Skin epidermis (tissue), 12 donors: ENCODE data around the gene ZBTB20.
"Not testable (repeated sequence)": the region's sequence is repeated elsewhere in the genome, so short reads cannot be mapped to it uniquely, and the experiment has no call there.

Source experiments
- H3K27ac ChIP-seq, 21 experiments: fragments of 200-600 bp; sonication (generic) in 11 of 21; one replicate each; pipeline ENCODE4 v1.5.0; 2020; ENCODE audit warnings: mild to moderate bottlenecking in 3 of 21, inconsistent platforms in 2 of 21, moderate library complexity in 2 of 21
- H3K4me3 ChIP-seq, 7 experiments: fragments of 200-600 bp; sonication (generic) in 2 of 7; one replicate each; pipeline ENCODE4 v1.5.0; 2020; ENCODE audit warnings: inconsistent platforms in 2 of 7, mild to moderate bottlenecking in 2 of 7, moderate library complexity in 1 of 7

Gene ZBTB20

DNA sequence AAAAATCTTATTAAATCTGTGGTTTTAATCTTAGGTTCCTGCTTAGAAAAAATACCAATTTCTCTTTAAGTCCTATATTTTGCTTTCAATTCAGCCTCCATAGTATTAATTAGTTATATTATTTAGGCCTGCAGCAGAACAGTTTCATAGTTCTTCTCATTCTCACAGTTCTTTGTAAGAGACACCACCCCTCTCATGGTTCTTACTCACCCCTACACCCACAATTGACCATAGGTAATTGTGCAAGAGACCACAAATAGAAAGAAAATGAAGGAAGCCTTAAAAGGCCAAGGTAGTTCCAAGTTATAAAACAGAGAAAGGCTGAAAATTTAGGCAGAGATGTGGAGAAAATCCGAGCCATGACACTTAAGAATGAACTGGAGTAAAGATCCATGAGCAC is 438.0 kb downstream of the ZBTB20 start:
- no peak overlapping the region for H3K27ac ChIP-seq
- no peak overlapping the region for H3K4me3 ChIP-seq

DNA sequence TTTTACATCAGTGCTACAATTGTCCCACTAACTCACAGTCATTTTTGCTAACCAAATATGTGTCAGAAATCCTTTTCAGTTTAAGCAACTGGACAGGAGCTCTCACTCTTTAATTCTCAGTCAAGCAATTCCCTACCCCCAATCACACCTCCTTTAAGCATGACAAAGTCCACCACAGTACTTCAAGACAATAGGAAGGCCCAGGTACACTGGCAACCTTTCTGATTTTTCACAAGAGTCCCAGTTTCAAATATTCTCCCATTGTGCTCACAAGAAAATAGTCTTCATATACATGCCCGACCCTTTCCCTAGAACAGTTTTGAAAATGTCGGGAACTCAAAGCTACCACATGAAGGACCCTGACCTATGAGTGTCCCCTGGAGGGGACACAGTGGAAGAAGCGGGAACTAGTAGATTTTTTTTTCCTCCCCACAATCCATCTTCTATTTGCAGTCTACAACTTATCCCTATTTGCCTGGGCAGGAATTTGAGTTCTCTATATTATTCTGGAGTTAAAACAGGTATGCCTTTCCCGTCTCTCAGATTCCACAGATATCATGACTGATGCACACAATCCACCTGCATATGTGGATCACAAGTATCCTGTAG is 439.7 kb downstream of the ZBTB20 start:
- H3K4me3 ChIP-seq, result no peak overlapping the region
- H3K27ac ChIP-seq, result no peak overlapping the region

DNA sequence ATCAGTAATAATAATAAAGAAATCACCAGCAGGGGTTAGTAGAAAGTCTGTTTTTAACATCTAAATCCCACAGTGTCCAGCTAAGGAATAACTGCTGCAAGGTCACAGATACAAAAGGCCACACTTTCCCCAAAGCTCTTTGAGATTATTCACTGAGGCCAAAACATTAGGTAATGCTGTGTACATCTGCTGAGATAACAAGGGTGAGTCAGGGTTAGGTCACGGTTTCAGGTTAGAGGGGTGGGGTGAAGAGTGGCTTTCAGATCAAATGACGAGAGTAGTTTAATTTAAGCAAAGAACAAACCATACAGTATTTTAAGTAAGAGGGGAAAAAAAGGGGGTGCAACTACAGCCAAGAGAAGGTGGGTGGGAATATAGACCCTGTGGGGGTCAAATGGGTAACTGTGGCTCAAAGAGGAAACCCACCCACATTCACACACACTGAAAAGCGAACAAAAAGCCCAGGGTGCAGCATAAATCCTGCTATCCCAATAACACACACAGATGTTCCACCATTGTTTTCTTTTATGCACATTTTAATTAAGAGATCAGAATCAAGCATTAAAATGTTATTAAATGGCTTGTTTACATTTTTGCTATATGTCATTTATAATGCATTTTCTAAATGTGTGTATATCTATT is 440.4 kb downstream of the ZBTB20 start:
- Histone ChIP-seq H3K27ac (no peak overlapping the region), H3K4me3 (no peak overlapping the region)

DNA sequence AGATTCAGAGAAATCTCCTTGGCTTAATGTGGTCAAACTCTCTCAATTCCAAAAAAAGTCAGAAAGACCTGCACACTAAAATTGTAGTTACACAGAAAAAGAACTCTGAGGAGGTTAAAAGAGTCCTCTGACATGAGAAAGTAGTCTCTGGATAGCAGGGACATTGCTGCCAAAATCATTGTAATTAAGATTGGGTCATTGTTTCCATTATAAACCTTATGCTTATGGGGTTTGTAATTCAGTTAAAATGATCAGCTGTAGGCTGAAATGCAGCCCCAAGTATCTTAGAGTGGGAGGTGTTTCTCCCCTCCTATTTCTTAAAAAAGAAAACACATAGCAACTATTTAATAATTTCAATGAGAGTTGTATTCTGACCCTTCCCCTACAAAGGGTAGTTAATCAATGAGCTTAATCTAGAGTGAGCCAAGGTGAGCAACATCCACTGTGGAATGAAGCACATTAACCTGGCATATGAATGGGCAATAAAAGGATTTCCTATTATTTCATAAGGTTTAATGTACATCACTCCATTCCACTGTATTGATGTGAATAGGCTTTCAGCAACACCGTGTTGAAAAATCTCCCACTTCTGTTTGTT is 446.4 kb downstream of the ZBTB20 start:
- Histone ChIP-seq H3K4me3 (no peak overlapping the region), H3K27ac (no peak overlapping the region)

DNA sequence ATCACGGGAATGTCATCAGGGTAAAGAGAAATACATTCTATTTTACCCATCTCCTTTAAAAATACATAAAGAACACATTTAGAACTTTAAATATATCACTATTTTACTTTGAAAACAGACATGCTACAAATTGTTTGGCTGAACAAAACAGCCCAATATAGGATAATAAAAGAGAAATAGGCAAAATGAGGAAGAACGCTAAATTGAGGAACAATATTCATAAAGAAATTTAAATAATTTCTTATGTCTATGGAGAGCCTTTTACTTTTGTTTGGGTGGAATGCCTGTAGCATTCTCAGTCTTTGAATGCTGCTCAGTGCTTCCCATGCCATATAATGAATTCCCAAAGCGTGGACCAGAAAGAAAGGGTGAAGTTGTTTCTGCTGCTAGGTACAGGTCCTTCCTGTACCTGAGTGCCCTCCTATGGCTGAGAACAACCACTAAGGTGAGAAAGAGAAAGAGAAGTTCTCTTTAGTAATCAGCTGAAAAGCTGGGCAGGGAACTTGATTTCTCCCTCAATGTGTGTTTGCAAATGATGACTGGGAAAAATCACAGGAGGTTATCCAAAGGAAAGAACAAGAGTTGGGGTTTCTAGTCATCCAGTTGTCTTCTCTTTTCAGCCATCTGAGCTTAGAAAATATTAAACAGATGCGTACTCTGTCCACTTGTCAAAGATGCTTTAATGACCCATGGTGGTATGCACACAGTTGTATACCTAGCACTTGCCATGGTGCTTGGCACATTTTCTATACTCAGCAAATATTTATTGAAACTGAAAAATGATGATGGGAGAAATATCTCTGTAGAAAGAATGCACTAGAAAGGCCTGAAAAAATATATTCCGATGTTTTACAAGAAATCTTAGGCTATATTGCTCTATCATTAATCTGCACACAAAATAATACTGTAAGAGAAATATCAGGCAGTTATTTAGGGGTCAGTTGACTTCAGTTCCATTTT is 448.7 kb downstream of the ZBTB20 start:
- Histone ChIP-seq H3K4me3 (no peak overlapping the region), H3K27ac (no peak overlapping the region)

DNA sequence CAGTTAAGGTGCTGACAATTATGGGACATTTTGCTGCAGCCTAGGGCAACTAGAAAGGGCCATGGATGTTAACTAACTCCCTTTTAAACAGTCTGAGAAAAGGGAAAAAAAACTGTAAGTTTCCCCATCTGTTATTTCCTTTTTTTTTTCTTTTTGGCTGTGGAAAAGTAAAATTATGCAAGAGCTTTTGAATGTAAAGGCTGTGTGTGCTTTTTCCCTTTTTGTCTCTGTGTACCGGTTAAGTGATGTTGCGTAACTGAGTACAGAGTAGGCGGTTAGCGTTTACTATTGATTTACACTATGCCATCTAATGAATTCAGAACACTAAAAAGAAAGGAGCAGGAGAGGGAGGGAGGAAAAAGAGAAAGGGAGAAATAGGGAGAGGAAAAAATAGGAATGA is 449.7 kb downstream of the ZBTB20 start:
- no peak overlapping the region for H3K4me3 ChIP-seq

DNA sequence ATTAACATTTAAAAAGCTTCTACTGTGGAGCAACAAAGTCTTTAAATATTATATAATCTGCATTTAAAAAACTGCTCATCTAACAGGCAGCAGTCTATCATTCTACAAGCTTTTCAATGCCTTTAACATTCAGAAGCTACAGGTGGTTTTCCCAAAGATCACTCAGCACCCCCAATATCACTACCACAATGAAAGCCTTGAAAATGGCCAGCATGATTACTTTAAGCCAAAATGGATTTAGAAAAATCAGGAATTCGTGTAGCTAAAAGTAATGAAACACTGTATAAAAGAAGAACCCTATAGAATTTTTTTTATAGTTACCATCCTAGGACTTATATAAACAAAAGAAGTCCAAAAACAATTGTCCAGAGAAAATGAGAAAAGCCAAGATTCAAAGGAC is 452.8 kb downstream of the ZBTB20 start:
- Histone ChIP-seq H3K27ac (no peak overlapping the region), H3K4me3 (no peak overlapping the region)

More for the DNA sequence above, 449.7 kb downstream of the ZBTB20 start:
- no peak overlapping the region for H3K27ac ChIP-seq

DNA sequence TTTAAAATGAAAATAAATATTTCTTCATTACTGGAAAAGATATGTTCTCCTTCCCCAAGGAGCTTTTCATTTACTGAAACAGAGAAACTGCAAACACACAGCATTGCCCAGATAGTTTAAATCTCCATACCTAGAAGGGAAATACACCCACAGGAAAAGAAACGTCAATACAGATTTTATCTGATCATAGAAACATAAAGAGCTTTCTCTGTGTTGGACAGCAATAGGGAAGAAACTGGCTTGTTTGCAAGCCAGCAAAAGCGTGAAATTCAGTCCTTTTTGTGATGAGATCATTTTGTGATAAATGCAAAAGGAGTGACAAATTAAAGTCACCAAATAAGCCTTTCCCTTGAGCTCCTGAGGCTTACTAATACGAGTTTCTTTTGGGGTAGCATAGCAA is 455.2 kb downstream of the ZBTB20 start:
- H3K27ac ChIP-seq, result no peak overlapping the region
- H3K4me3 ChIP-seq, result no peak overlapping the region

DNA sequence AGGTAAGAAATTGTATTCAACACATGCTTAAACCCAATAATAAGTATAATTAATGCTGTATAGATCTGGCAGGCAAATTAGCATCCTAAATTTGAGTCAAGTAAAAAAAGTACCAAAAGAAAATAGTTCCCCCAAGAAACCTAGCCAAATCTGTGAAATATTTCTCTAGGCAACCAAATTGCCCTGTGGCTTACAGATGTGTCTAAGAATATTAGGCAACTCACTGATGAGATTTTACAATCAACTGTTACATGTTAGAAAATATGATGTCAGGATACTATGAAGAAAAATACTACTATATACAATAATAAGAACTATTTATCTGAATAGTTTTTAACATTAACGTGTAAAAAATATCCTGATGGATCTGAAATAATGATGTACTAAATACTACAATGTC is 456.2 kb downstream of the ZBTB20 start:
- H3K4me3 ChIP-seq, result no peak overlapping the region
- H3K27ac ChIP-seq, result no peak overlapping the region

- Histone ChIP-seq H3K4me3 (no peak overlapping the region), H3K27ac (peak overlapping the region in 6 of 21 experiments; percentile 5 to 67 (median 24))
Observed at GRCh38 chr3:114687151-114687550, 459.9 kb downstream of the ZBTB20 start.

DNA sequence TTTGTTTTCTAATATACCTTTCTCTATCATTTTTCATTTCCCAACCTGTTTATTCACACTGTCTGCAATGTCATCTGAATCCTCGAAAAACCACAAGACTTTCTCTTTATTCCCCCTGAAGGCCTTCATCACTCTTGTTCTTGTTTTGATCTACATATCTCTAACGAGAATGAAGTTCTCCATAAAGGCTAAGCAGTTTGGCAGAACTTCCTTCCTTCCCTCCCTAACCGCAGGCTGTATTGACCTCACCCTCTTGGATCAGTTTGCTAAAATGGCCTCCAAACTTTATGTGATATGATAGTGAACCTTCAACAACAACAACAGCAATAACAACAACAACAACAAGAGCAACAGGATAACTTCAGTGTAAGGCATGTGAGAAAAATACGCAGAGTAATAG is 460.5 kb downstream of the ZBTB20 start:
- Histone ChIP-seq H3K4me3 (no peak overlapping the region), H3K27ac (peak overlapping the region in 9 of 21 experiments; percentile 5 to 67 (median 12))

- no peak overlapping the region for H3K4me3 ChIP-seq
- H3K27ac ChIP-seq, result peak overlapping the region in 6 of 21 experiments; percentile 16 to 44 (median 28)
Observed at GRCh38 chr3:114685161-114685560, 461.9 kb downstream of the ZBTB20 start.

DNA sequence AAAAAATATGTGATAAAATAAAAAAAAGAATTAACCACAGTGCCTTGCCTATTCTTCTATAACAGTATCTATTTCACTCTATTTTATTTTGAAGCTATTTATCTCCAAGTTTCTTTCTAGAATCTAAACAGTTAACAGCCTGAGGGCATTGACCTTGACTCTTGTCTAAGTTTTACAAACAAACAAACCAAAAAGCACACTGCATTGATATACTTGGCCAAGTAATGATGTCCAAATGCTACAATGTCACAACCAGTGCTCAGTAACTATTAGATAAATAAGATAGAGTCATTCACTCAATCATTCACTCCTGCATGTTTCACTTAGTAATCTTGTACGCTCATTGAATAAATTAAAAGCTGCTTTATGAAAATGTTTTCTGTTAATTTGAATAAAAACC is 466.8 kb downstream of the ZBTB20 start:
- Histone ChIP-seq H3K27ac (no peak overlapping the region), H3K4me3 (no peak overlapping the region)

GRCh38 chr3:114679773-114680172 is 467.3 kb downstream of the ZBTB20 start:
- H3K4me3 ChIP-seq, H3K27ac ChIP-seq: not testable (repeated sequence)

- H3K4me3 ChIP-seq, result no peak overlapping the region
- H3K27ac ChIP-seq, result no peak overlapping the region
Observed at GRCh38 chr3:114675104-114675503, 472.0 kb downstream of the ZBTB20 start.

GRCh38 chr3:114674036-114674435 is 473.1 kb downstream of the ZBTB20 start:
- H3K4me3 ChIP-seq, result no peak overlapping the region
- no peak overlapping the region for H3K27ac ChIP-seq

GRCh38 chr3:114673481-114673880 is 473.6 kb downstream of the ZBTB20 start:
- no peak overlapping the region for H3K4me3 ChIP-seq
- H3K27ac ChIP-seq, result no peak overlapping the region

GRCh38 chr3:114672692-114673447 is 474.2 kb downstream of the ZBTB20 start:
- Histone ChIP-seq H3K4me3 (no peak overlapping the region), H3K27ac (no peak overlapping the region)

GRCh38 chr3:114671741-114672510 is 475.2 kb downstream of the ZBTB20 start:
- Histone ChIP-seq H3K4me3 (no peak overlapping the region), H3K27ac (no peak overlapping the region)
